HEK293 (cell line): Measurements from ENCODE around the gene PDSS1.
"Not testable (repeated sequence)": the region's sequence is repeated elsewhere in the genome, so short reads cannot be mapped to it uniquely, and the experiment has no call there.

ENCODE experiments used
- CTCF ChIA-PET: fragments of 350-600 bp; formaldehyde crosslinking; extraction: SDS; loops from one replicate; lab custom pipeline; 2021; ENCODE audit warnings: antibody characterized with exemption; lab: Yijun Ruan, JAX
- POLR2A ChIA-PET: fragments of 300-600 bp; formaldehyde crosslinking; extraction: SDS; loops from one replicate; lab custom pipeline; 2020; ENCODE audit warnings: antibody characterized with exemption, inconsistent platforms; lab: Yijun Ruan, JAX
- H3K27ac ChIP-seq: fragments of 200-500 bp; sonication (Bioruptor generic); 2 replicates; pipeline ENCODE4 v1.5.1; 2014; ENCODE audit warnings: low read depth, low read length, control low read depth, inconsistent platforms; ENCODE audit errors: extremely low read depth
- H3K36me3 ChIP-seq, 2 experiments: fragments of 200-500 bp in 1 of 2; sonication (Bioruptor generic) in 1 of 2; 1 replicate in 1 of 2; 2 replicates in 1 of 2; pipeline ENCODE4 v1.5.1; 2014 to 2017; ENCODE audit warnings: inconsistent platforms in 2 of 2, low read length in 2 of 2; ENCODE audit not compliant: control insufficient read depth in 2 of 2, insufficient read depth in 1 of 2
- H3K4me1 ChIP-seq: fragments of 200-500 bp; sonication (Bioruptor generic); 2 replicates; pipeline ENCODE4 v1.5.1; 2014; ENCODE audit warnings: mild to moderate bottlenecking, low read length, inconsistent platforms; ENCODE audit not compliant: control insufficient read depth, insufficient read depth
- H3K4me3 ChIP-seq: 2 replicates; pipeline ENCODE4 v1.5.1; 2011; ENCODE audit warnings: low read depth, mild to moderate bottlenecking, control low read depth, low read length, moderate library complexity
- H3K9me3 ChIP-seq: fragments of 200-500 bp; sonication (Bioruptor generic); 2 replicates; pipeline ENCODE4 v1.5.1; 2014; ENCODE audit warnings: low read depth, low read length, inconsistent platforms; ENCODE audit not compliant: control insufficient read depth, insufficient read depth
- MEIS1 ChIP-seq: sonication (generic); formaldehyde crosslinking; IDR thresholded peaks from 2 replicates; pipeline ENCODE4 v1.8.1; 2022; ENCODE audit warnings: missing genetic modification reagents, mild to moderate bottlenecking, borderline replicate concordance
- MZF1 ChIP-seq: fragments of 450-650 bp; formaldehyde crosslinking; IDR thresholded peaks from 2 replicates; pipeline ENCODE4 v1.5.1; 2017; ENCODE audit warnings: missing biosample characterization, missing genetic modification characterization, borderline replicate concordance
- PRDM1 ChIP-seq: fragments of 450-650 bp; formaldehyde crosslinking; IDR thresholded peaks from 2 replicates; pipeline ENCODE4; 2016; ENCODE audit warnings: missing biosample characterization, missing genetic modification characterization
- ZBTB21 ChIP-seq: fragments of 450-650 bp; formaldehyde crosslinking; IDR thresholded peaks from 2 replicates; pipeline ENCODE4 v1.5.1; 2017; ENCODE audit warnings: missing biosample characterization, missing genetic modification characterization
- ZFHX2 ChIP-seq: fragments of 450-650 bp; formaldehyde crosslinking; conservative IDR thresholded peaks from 2 replicates; pipeline ENCODE4 v1.5.1; 2016; ENCODE audit warnings: missing biosample characterization, missing genetic modification characterization
- ZNF133 ChIP-seq: fragments of 450-650 bp; formaldehyde crosslinking; IDR thresholded peaks from 2 replicates; pipeline ENCODE4 v1.5.1; 2016; ENCODE audit warnings: missing biosample characterization, missing genetic modification characterization
- ZNF169 ChIP-seq: fragments of 450-650 bp; formaldehyde crosslinking; IDR thresholded peaks from 2 replicates; pipeline ENCODE4 v1.5.1; 2016; ENCODE audit warnings: missing biosample characterization, missing genetic modification characterization
- ZNF221 ChIP-seq: fragments of 450-650 bp; formaldehyde crosslinking; IDR thresholded peaks from 2 replicates; pipeline ENCODE4 v1.5.1; 2017; ENCODE audit warnings: missing biosample characterization, missing genetic modification characterization, borderline replicate concordance
- ZNF394 ChIP-seq: fragments of 450-650 bp; formaldehyde crosslinking; IDR thresholded peaks from 2 replicates; pipeline ENCODE4 v1.5.1; 2016; ENCODE audit warnings: missing biosample characterization, missing genetic modification characterization, mild to moderate bottlenecking, moderate library complexity, borderline replicate concordance
- ZNF426 ChIP-seq: fragments of 450-650 bp; formaldehyde crosslinking; IDR thresholded peaks from 2 replicates; pipeline ENCODE4 v1.5.1; 2017; ENCODE audit warnings: missing biosample characterization, missing genetic modification characterization, mild to moderate bottlenecking, inconsistent platforms, moderate library complexity
- ZNF473 ChIP-seq: fragments of 450-650 bp; formaldehyde crosslinking; IDR thresholded peaks from 2 replicates; pipeline ENCODE4 v1.5.1; 2017; ENCODE audit warnings: missing biosample characterization, missing genetic modification characterization
- ZNF555 ChIP-seq: fragments of 450-650 bp; formaldehyde crosslinking; conservative IDR thresholded peaks from 2 replicates; pipeline ENCODE4 v1.5.1; 2017; ENCODE audit warnings: missing biosample characterization, mild to moderate bottlenecking, missing genetic modification characterization, inconsistent platforms
- ZNF621 ChIP-seq: fragments of 450-650 bp; formaldehyde crosslinking; IDR thresholded peaks from 2 replicates; pipeline ENCODE4 v1.5.1; 2017; ENCODE audit warnings: missing biosample characterization, missing genetic modification characterization
- ZNF623 ChIP-seq: fragments of 450-650 bp; formaldehyde crosslinking; IDR thresholded peaks from 2 replicates; pipeline ENCODE4 v1.5.1; 2016; ENCODE audit warnings: missing biosample characterization, missing genetic modification characterization
- ZNF660 ChIP-seq: fragments of 450-650 bp; IDR thresholded peaks from 2 replicates; pipeline ENCODE4 v1.5.1; 2018; ENCODE audit warnings: missing biosample characterization, mild to moderate bottlenecking, missing genetic modification characterization
- ZSCAN30 ChIP-seq: fragments of 450-650 bp; IDR thresholded peaks from 2 replicates; pipeline ENCODE4 v1.5.1; 2018; ENCODE audit warnings: missing biosample characterization, mild to moderate bottlenecking, missing genetic modification characterization, moderate library complexity
- TF ChIP-seq, protein P1 (sequence below): fragments of 450-650 bp; formaldehyde crosslinking; conservative IDR thresholded peaks from 2 replicates; pipeline ENCODE4 v1.5.1; 2016; ENCODE audit warnings: low read depth, missing biosample characterization, missing genetic modification characterization
- TF ChIP-seq, protein P2 (sequence below): fragments of 450-650 bp; formaldehyde crosslinking; IDR thresholded peaks from 2 replicates; pipeline ENCODE4 v1.5.1; 2016; ENCODE audit warnings: missing biosample characterization, missing genetic modification characterization
- TF ChIP-seq, protein P3 (sequence below): fragments of 450-650 bp; formaldehyde crosslinking; IDR thresholded peaks from 2 replicates; pipeline ENCODE4 v1.5.1; 2016; ENCODE audit warnings: missing biosample characterization, missing genetic modification characterization
- TF ChIP-seq, protein P4 (sequence below): fragments of 450-650 bp; formaldehyde crosslinking; IDR thresholded peaks from 2 replicates; pipeline ENCODE4 v1.5.1; 2016; ENCODE audit warnings: missing biosample characterization, missing genetic modification characterization

PDSS1 gene

DNA sequence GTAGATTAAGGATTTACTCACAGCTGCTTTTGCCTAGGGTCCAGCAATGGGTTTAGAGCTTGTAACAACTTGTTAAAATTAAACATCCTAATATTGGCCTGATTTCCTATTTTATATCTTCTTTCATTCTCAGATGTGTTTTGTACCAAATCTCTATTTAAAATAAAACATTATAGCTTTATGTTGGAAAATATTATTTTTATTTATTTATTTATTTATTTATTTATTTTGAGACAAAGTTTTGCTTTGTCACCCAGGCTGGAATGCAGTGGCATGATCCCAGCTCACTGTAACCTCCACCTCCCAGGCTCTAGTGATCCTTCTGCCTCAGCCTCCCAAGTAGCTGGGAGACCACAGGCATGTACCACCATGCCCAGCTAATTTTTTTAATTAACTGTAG, 17.9 kb upstream of the PDSS1 start:
- POLR2A ChIA-PET, result no interaction called here
- CTCF ChIA-PET, result interaction anchor here (1.5 kb wide), 1 partner anchor 47 kb away, joined by 6 read pairs; no protein-coding TSS in a partner anchor
- TF ChIP-seq ZNF623 (tag by site-specific recombination), result peak; percentile 35; the same call in 1 of the 2 replicates
- TF ChIP-seq ZNF426 (tag by site-specific recombination), result peak; percentile 43
- TF ChIP-seq ZNF555 (tag by site-specific recombination), result peak; percentile 31
- TF ChIP-seq ZNF394, result peak; percentile 56; the same call in 1 of the 2 replicates
- TF ChIP-seq, protein P1, sequence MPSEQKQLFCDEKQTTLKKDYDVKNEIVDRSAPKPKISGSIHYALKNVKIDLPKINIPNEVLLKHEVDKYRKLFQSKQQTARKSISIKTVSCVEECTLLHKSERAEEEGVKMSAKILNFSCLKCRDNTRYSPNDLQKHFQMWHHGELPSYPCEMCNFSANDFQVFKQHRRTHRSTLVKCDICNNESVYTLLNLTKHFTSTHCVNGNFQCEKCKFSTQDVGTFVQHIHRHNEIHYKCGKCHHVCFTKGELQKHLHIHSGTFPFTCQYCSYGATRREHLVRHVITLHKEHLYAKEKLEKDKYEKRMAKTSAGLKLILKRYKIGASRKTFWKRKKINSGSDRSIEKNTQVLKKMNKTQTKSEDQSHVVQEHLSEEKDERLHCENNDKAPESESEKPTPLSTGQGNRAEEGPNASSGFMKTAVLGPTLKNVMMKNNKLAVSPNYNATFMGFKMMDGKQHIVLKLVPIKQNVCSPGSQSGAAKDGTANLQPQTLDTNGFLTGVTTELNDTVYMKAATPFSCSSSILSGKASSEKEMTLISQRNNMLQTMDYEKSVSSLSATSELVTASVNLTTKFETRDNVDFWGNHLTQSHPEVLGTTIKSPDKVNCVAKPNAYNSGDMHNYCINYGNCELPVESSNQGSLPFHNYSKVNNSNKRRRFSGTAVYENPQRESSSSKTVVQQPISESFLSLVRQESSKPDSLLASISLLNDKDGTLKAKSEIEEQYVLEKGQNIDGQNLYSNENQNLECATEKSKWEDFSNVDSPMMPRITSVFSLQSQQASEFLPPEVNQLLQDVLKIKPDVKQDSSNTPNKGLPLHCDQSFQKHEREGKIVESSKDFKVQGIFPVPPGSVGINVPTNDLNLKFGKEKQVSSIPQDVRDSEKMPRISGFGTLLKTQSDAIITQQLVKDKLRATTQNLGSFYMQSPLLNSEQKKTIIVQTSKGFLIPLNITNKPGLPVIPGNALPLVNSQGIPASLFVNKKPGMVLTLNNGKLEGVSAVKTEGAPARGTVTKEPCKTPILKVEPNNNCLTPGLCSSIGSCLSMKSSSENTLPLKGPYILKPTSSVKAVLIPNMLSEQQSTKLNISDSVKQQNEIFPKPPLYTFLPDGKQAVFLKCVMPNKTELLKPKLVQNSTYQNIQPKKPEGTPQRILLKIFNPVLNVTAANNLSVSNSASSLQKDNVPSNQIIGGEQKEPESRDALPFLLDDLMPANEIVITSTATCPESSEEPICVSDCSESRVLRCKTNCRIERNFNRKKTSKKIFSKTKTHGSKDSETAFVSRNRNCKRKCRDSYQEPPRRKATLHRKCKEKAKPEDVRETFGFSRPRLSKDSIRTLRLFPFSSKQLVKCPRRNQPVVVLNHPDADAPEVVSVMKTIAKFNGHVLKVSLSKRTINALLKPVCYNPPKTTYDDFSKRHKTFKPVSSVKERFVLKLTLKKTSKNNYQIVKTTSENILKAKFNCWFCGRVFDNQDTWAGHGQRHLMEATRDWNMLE (tag by site-specific recombination), result peak; percentile 61; the same call in 1 of the 2 replicates
- TF ChIP-seq ZNF621 (tag by site-specific recombination), result no peak
- TF ChIP-seq, protein P2, sequence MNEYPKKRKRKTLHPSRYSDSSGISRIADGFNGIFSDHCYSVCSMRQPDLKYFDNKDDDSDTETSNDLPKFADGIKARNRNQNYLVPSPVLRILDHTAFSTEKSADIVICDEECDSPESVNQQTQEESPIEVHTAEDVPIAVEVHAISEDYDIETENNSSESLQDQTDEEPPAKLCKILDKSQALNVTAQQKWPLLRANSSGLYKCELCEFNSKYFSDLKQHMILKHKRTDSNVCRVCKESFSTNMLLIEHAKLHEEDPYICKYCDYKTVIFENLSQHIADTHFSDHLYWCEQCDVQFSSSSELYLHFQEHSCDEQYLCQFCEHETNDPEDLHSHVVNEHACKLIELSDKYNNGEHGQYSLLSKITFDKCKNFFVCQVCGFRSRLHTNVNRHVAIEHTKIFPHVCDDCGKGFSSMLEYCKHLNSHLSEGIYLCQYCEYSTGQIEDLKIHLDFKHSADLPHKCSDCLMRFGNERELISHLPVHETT (tag by site-specific recombination), result no peak

DNA sequence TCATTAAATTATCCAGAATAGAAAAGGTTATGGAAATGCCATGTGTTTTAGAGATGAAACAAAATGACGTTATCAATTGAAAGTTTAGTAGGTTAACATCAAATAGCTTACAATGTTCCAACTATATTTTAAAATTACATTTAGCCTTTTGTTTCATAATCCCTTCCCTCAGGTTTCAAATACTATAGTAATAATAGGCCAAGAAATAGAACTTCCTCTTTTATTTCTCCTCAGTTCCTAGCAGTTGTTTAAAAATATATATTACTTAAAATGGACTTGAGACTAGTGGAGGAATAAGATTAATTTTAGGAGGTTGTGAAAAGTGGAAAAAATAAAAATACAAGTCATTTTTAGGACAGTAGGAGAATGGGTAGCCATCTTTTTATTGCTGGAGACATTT, 16.4 kb upstream of the PDSS1 start:
- TF ChIP-seq ZNF169 (tag by site-specific recombination) (no peak), ZNF473 (tag by site-specific recombination) (no peak), PRDM1 (no peak), MZF1 (tag by site-specific recombination) (no peak), ZSCAN30 (tag by site-specific recombination) (no peak), ZFHX2 (tag by site-specific recombination) (no peak), ZNF660 (tag by site-specific recombination) (no peak), ZBTB21 (tag by site-specific recombination) (no peak), ZNF221 (tag by site-specific recombination) (no peak), ZNF133 (tag by site-specific recombination) (no peak), MEIS1 (CRISPR knock-in tag) (no peak)
- TF ChIP-seq, protein P3, sequence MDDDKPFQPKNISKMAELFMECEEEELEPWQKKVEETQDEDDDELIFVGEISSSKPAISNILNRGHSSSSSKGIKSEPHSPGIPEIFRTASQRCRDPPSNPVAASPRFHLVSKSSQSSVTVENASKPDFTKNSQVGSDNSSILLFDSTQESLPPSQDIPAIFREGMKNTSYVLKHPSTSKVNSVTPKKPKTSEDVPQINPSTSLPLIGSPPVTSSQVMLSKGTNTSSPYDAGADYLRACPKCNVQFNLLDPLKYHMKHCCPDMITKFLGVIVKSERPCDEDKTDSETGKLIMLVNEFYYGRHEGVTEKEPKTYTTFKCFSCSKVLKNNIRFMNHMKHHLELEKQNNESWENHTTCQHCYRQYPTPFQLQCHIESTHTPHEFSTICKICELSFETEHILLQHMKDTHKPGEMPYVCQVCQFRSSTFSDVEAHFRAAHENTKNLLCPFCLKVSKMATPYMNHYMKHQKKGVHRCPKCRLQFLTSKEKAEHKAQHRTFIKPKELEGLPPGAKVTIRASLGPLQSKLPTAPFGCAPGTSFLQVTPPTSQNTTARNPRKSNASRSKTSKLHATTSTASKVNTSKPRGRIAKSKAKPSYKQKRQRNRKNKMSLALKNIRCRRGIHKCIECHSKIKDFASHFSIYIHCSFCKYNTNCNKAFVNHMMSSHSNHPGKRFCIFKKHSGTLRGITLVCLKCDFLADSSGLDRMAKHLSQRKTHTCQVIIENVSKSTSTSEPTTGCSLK (tag by site-specific recombination), result no peak
- TF ChIP-seq, protein P4, sequence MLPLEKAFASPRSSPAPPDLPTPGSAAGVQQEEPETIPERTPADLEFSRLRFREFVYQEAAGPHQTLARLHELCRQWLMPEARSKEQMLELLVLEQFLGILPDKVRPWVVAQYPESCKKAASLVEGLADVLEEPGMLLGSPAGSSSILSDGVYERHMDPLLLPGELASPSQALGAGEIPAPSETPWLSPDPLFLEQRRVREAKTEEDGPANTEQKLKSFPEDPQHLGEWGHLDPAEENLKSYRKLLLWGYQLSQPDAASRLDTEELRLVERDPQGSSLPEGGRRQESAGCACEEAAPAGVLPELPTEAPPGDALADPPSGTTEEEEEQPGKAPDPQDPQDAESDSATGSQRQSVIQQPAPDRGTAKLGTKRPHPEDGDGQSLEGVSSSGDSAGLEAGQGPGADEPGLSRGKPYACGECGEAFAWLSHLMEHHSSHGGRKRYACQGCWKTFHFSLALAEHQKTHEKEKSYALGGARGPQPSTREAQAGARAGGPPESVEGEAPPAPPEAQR (tag by site-specific recombination), result no peak
- H3K4me1 ChIP-seq, result no peaks in the 10 kb centered on the region
- H3K27ac ChIP-seq, result no peak overlapping the region
- H3K36me3 ChIP-seq, result no peaks in the 10 kb centered on the region
- no peaks in the 10 kb centered on the region for H3K9me3 ChIP-seq
- CTCF ChIA-PET, result interaction anchor here (1.5 kb wide), 1 partner anchor 45 kb away, joined by 6 read pairs; no protein-coding TSS in a partner anchor
- H3K4me3 ChIP-seq, result no peak overlapping the region
- POLR2A ChIA-PET, result no interaction called here

More for the DNA sequence above, 17.9 kb upstream of the PDSS1 start:
- no peaks in the 10 kb centered on the region for H3K4me1 ChIP-seq
- no peaks in the 10 kb centered on the region for H3K9me3 ChIP-seq
- no peak overlapping the region for H3K4me3 ChIP-seq
- no peak overlapping the region for H3K27ac ChIP-seq
- H3K36me3 ChIP-seq, result no peaks in the 10 kb centered on the region

DNA sequence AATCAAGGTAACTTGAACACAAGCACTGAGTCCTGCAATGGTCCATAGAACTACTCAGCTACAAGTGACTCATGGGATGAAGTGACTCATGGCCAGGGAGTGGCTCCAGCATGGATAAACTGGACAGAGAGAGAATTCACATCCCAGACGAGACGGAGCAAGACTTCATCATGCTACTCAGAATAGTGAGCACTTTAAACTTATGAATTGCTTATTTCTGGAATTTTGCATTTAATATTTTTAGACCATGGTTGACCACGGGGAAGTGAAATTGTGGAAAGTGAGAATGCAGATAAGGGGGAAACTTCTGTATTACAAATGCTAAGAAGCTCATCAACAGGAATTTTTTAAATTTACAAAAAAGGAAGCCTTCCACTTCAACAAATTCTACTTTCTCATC, 15.5 kb upstream of the PDSS1 start:
- H3K27ac ChIP-seq, H3K4me3 ChIP-seq, POLR2A ChIA-PET, H3K4me1 ChIP-seq, H3K36me3 ChIP-seq, H3K9me3 ChIP-seq: not testable (repeated sequence)
- CTCF ChIA-PET, result interaction anchor here (0.6 to 1.1 kb wide), 3 partner anchors 40 to 495 kb away, joined by 3 to 4 read pairs (median 4); no protein-coding TSS in a partner anchor
